Body of pancreas (tissue), 4 donors: Measurements from ENCODE around the gene RNF169. TPM values are rescaled to one million over a fixed set of nuclear protein-coding genes. Genes with fewer than 3 reads are reported as not detected.
A peak's percentile ranks its signal among the peaks of the same experiment; 100 is the strongest.

Experiments used
- ATAC-seq: fragments of 150-250 bp; one replicate; pipeline ENCODE4 v1.9.1; 2016
- DNase-seq, 4 donors: peaks; one replicate each; pipeline ENCODE4 v3.0.0-alpha.2; 2019
- H3K27ac ChIP-seq, 4 donors: fragments of 200-600 bp; sonication (generic); 1 replicate in 3 of 4; 2 replicates in 1 of 4; pipeline versions ENCODE4 v1.5.1 to v1.6.1; 2016 to 2019; ENCODE audit warnings: mild to moderate bottlenecking in 1 of 4, mixed read lengths in 1 of 4, moderate library complexity in 1 of 4
- H3K27me3 ChIP-seq, 2 donors: fragments of 200-600 bp; sonication (generic); one replicate each; pipeline ENCODE4 v1.6.0; 2016; ENCODE audit warnings: mild to moderate bottlenecking in 1 of 2
- H3K36me3 ChIP-seq, 2 donors: fragments of 200-600 bp; sonication (generic); replicated peaks in 1 of 2; 2 replicates each; pipeline ENCODE4 v1.5.1; 2016; ENCODE audit warnings: low read depth in 2 of 2; ENCODE audit not compliant: insufficient read depth in 1 of 2
- H3K4me1 ChIP-seq: fragments of 200-600 bp; sonication (generic); one replicate; pipeline ENCODE4 v1.6.0; 2016
- H3K4me3 ChIP-seq, 2 donors: fragments of 200-600 bp; sonication (generic); 1 replicate in 1 of 2; 2 replicates in 1 of 2; pipeline ENCODE4 v1.5.1; 2016 to 2019
- H3K9me3 ChIP-seq, 3 donors: fragments of 200-600 bp; sonication (generic); 1 replicate in 2 of 3; 2 replicates in 1 of 3; pipeline ENCODE4 v1.5.1; 2016
- POLR2A ChIP-seq, 3 donors: fragments of 450-650 bp; IDR thresholded peaks; one replicate each; pipeline ENCODE4 v1.6.1; 2016; ENCODE audit warnings: antibody characterized with exemption in 3 of 3, mild to moderate bottlenecking in 2 of 3
- WGBS, 2 donors: methylation state at CpG; one replicate each; pipeline ENCODE4 v1.1.5; 2017; 5-methylcytosine and 5-hydroxymethylcytosine counted together
- intact Hi-C: fragments of 100-400 bp; cut with DNase I; formaldehyde crosslinking; loops from one replicate; pipeline ENCODE4 v1.15.1; 2023
- total RNA-seq, 2 donors: library from RNA; depleted of rRNA; stranded (reverse); fragments of >200 nt; gene quantifications; one replicate each; pipeline ENCODE4 v1.1.0, GENCODE V29; 2016
- TF ChIP-seq, protein P1 (sequence below), 7 experiments: fragments of 450-650 bp in 4 of 7; fragments of 200-600 bp in 3 of 7; sonication (generic) in 3 of 7; IDR thresholded peaks; one replicate each; pipeline ENCODE4 v1.5.1; 2016 to 2019; ENCODE audit warnings: antibody characterized with exemption in 7 of 7

Gene RNF169
- total RNA-seq, 2 donors from 2014 or later: 10.2 to 15.0 TPM

DNA sequence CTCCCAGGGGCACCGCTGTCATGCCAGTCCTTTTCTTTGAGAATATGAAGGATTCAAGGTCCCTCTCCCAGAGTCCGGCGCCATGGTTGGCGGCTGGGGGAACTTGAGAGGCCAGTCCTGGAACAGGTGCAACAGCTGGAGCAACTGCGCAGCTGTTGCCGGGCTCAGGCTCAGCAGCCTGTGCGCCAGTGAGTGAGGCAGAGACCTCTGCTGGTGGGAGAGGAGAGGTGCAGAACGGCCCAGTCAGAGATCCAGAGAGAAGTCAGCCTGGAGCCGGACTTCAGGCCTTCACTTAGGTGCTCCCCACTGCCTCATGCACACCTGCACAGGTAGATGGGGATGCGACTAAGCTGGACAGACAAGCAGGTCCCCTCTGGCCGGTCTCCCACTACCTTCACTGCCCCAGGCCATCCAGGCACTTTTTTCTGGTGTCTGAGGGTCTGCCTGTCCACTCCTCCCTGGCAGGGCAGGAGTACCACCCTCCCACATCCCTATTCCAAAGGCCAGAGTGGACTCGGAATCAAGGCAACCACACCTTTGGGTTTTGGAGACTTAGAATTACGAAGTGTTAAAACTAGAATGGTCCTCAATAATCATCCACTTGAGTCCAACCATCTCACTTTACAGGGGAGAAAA, 22.0 kb upstream of the RNF169 start:
- intact Hi-C loops: no loop called here
- H3K4me1 ChIP-seq: peaks cover 11% of the 10 kb centered on the region
- DNase-seq (peak; percentile 82 to 89 (median 88)), ATAC-seq (peak; percentile 97)
- H3K4me3 ChIP-seq: no peak overlapping the region
- H3K27me3 ChIP-seq: peaks cover 0 to 7% of the 10 kb centered on the region in 2 donors
- WGBS, 2 donors: 8 to 12% methylated on average over 6 to 13 of the region's 13 CpGs
- no peaks in the 10 kb centered on the region for H3K9me3 ChIP-seq
- no peak overlapping the region for H3K27ac ChIP-seq
- TF ChIP-seq, protein P1, sequence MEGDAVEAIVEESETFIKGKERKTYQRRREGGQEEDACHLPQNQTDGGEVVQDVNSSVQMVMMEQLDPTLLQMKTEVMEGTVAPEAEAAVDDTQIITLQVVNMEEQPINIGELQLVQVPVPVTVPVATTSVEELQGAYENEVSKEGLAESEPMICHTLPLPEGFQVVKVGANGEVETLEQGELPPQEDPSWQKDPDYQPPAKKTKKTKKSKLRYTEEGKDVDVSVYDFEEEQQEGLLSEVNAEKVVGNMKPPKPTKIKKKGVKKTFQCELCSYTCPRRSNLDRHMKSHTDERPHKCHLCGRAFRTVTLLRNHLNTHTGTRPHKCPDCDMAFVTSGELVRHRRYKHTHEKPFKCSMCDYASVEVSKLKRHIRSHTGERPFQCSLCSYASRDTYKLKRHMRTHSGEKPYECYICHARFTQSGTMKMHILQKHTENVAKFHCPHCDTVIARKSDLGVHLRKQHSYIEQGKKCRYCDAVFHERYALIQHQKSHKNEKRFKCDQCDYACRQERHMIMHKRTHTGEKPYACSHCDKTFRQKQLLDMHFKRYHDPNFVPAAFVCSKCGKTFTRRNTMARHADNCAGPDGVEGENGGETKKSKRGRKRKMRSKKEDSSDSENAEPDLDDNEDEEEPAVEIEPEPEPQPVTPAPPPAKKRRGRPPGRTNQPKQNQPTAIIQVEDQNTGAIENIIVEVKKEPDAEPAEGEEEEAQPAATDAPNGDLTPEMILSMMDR (IDR thresholded peaks at IDR 0.05): peak; percentile 88 to 97 (median 94)
- no peak for TF ChIP-seq POLR2A (IDR thresholded peaks at IDR 0.05)
- no peaks in the 10 kb centered on the region for H3K36me3 ChIP-seq

DNA sequence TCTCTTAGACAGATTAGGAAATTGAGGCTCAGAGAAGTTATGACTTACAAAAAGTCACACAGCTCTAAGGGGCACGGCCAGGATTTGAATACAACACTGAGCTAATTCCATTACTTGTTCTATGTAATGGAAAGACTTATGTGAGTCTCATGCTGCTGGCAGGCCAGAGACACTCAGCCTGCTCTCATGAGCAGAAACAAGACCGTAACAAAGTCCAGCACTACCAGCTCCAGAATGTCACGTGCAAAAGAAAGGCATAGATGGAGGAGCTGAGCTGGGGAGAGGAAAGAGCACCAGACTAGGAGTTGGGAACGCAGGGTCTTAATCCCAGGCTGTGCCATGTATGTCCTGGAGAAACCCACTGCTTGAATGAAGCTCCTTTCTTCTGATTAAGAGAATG, 19.3 kb upstream of the RNF169 start:
- Histone ChIP-seq H3K36me3 (no peaks in the 10 kb centered on the region), H3K9me3 (no peaks in the 10 kb centered on the region), H3K4me1 (peaks cover 19% of the 10 kb centered on the region), H3K27ac (no peak overlapping the region), H3K27me3 (peaks cover 0 to 7% of the 10 kb centered on the region in 2 donors), H3K4me3 (no peak overlapping the region)
- TF ChIP-seq POLR2A (IDR thresholded peaks at IDR 0.05): no peak
- TF ChIP-seq, protein P1 (IDR thresholded peaks at IDR 0.05): no peak
- intact Hi-C loops: no loop called here
- ATAC-seq (no peak), DNase-seq (no peak)
- 79 to 80% methylated on average over 4 of the region's 4 CpGs for WGBS, 2 donors

- no peaks in the 10 kb centered on the region for H3K36me3 ChIP-seq
- peaks cover 19% of the 10 kb centered on the region for H3K4me1 ChIP-seq
- DNase-seq (no peak), ATAC-seq (no peak)
- 6 to 9% methylated on average over 40 of the region's 40 CpGs for WGBS, 2 donors
- H3K27ac ChIP-seq: no peak overlapping the region
- no peaks in the 10 kb centered on the region for H3K9me3 ChIP-seq
- intact Hi-C loops: loop anchor here (10.0 kb wide), 1 partner anchor 86 kb away; no protein-coding TSS in a partner anchor
- TF ChIP-seq, protein P1 (IDR thresholded peaks at IDR 0.05): no peak
- no peak for TF ChIP-seq POLR2A (IDR thresholded peaks at IDR 0.05)
- H3K27me3 ChIP-seq: peaks cover 0 to 7% of the 10 kb centered on the region in 2 donors
- no peak overlapping the region for H3K4me3 ChIP-seq
Measured at GRCh38 chr11:74730571-74731260, 17.9 kb upstream of the RNF169 start.

DNA sequence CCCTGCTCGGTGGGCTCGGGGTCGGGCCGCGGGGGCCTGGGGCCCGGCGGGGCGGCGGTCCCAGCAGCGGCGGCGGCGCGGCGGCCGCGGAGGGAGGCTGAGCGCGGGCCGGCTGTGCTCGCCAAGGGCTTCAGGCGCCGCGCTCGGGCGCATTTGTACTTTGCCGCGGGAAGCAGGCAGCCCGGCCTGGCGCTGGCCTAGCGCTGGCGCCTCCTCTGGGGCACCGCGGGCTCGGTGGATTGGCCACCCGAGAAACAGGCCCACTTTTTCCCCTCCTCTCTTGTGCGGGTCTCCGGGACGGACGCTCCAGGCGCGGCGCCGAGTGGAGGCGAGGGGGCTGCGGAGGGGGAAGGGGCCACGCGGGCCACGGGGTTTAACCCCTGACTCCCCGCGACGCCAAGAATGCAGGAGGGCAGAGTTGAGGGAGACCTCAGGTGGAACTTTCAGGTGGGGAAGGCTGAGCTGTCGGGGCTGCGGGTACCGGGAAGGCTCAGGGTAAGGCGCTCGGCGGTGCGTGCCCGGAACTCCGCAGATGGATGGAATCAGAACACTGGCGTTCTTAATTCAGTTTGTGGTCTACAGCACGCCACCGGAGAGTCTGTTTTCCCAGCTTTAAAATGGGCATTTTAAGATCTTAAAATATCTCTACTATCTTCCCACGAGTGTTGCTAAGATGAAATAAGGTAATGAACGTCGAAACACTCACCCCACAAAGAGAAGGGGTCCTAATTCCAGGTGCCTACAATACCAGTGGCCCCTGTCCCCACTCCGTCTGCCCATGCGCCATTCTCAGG, 17.2 kb upstream of the RNF169 start, which contains the start of gene CHRDL2:
Gene CHRDL2, minus strand, starts transcription at position 126 of the 794 bp plus-strand sequence. CDS start 538 bp downstream, outside the sequence.
- H3K9me3 ChIP-seq: no peaks in the 10 kb centered on the region
- H3K4me3 ChIP-seq: no peak within 1 kb of the TSS
- 12 to 18% methylated on average over 53 to 62 of the region's 69 CpGs for WGBS, 2 donors
- H3K4me1 ChIP-seq: peaks cover 16% of the 10 kb centered on the region
- peak; percentile 41 for ATAC-seq
- TF ChIP-seq, protein P1 (IDR thresholded peaks at IDR 0.05): no peak
- peak; percentile 21 to 56 (median 26) for DNase-seq
- intact Hi-C loops: loop anchor here (10.0 kb wide), 1 partner anchor 87 kb away; no protein-coding TSS in a partner anchor
- H3K27ac ChIP-seq: no peak within 1 kb of the TSS
- no peaks in the 10 kb centered on the region for H3K36me3 ChIP-seq
- peaks cover 0 to 7% of the 10 kb centered on the region in 2 donors for H3K27me3 ChIP-seq
